ENCODE results near the gene DMTF1.

The DMTF1 gene

DNA sequence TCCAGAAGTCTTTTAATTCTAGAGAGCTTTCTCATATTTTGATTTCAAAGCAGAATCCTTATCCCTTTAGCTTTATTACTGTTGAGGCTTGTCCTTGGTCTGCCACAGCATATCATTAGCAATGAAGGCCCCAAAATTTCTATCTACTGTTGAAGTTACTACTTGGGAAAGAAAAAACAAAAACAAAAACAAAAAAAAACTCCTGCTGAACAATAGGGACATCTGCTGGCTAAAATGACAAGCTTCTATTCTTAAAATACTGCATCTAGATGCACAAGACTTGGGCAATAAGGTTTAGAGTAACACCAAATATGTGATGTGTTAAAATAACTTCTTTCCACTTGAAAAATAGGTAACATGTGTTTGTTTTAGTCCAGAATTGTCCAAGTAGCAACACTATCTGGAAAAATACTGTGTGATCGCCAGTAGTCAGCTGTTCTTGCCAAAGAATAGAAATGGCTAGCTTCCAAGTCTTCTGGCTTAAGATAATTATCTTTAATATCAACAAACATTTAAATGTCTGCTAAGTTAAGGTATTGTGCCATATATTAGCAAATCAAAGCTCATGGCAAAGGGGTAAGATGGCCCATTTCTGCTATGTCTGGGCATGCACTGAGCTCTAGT, 3.8 kb upstream of the DMTF1 start:
- peak; percentile 86 for TF ChIP-seq CTCF (IDR thresholded peaks at IDR 0.05)

DNA sequence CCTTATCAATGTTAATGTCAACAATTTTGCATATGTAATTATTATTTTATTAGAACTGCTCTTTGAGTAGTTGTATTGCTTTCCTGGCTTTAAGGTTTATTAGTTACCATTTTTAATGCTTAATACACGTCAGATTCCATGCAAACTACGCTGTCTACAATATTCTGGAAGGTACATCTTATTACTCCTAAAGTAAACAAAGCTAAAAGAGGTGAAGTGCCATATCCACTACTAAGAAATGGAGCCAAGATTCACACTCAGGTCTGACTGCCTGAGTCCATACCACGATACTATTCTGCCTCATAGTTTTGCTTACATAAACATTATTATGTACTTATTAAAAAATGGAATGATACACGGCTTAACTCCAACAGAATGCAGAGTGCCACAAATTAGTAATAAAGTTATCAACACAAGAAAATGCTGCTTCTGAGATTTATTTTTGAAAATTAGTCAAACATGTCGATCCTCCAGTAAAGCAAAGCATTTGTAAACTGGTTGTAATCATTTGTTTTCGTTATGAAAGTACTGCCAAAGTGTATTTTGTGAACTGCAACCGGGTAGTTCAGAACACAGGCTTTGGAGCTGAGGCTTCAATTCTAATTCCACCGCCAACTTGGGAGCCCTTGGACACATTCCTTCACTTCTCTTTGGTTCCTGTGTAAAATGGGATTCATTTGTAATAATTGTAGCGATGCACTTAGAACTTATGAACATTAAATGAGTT, 1.1 kb upstream of the DMTF1 start:
- no peak for TF ChIP-seq CTCF (IDR thresholded peaks at IDR 0.05)

- TF ChIP-seq CTCF (IDR thresholded peaks at IDR 0.05), result no peak
These were observed 533 bp upstream of the DMTF1 start for GRCh38 chr7:87151729-87152111.

DNA sequence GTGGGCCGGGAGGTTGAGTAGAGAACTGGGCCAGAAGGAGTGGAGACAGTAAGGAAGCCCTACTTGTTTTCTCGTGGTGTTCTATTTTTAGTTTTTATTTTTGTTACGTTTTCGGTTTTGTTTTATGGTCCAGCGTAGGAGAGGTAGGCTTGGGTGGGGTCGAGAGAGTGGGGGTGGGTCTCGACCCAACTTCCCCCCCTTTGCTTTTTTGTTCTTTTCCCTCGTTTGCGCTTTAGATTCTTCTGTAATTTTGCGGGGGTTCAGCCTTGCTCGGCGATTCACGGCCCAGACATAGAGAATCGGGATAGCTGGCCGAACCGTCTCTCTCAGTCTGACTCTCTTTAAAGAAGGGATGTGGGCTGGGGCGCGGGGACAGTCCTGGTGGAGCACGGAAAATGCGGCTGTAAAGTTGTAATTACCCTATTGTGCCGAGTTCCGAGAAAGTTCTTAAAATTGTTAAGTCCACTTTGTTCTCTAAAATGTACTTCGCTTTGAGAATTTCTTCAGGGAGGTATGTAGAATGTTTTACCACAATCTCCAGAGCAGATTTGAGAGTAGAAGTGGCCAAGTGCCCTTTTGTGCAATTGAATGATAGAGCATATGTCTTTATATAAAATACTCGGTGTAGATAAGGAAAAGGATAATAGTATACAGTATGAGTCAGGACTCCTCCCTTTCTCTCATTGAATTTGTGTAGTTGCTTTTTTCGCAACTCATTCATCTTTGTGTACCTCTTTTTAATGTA, 816 bp downstream of the DMTF1 start:
- no peak for TF ChIP-seq CTCF (IDR thresholded peaks at IDR 0.05)

- no peak for TF ChIP-seq CTCF (IDR thresholded peaks at IDR 0.05)
These were observed 1.9 kb downstream of the DMTF1 start for GRCh38 chr7:87154166-87154565.

GRCh38 chr7:87154569-87154968, 2.3 kb downstream of the DMTF1 start:
- TF ChIP-seq CTCF (IDR thresholded peaks at IDR 0.05), result no peak

GRCh38 chr7:87155788-87156187, 3.5 kb downstream of the DMTF1 start:
- TF ChIP-seq CTCF (IDR thresholded peaks at IDR 0.05), result no peak
